22Rv1 (cell line): ENCODE measurements around the gene LUZP1.

Experiments used
- CTCF ChIP-seq: fragments of 450-650 bp; IDR thresholded peaks from 2 replicates; pipeline ENCODE4 v1.5.1; 2017; ENCODE audit warnings: mild to moderate bottlenecking
- ZFX ChIP-seq: fragments of 450-650 bp; IDR thresholded peaks from 2 replicates; pipeline ENCODE4 v1.6.1; 2017; ENCODE audit warnings: antibody characterized with exemption, borderline replicate concordance

- TF ChIP-seq CTCF (no peak), ZFX (no peak)
These were observed 15.5 kb downstream of the LUZP1 start for GRCh38 chr1:23152966-23153684.
